Ramos (cell line): ENCODE measurements around the gene SEC24C.
"Not testable (repeated sequence)": the region's sequence is repeated elsewhere in the genome, so short reads cannot be mapped to it uniquely, and the experiment has no call there.

Experiments
- in situ Hi-C: fragments of 300-500 bp; cut with MboI; formaldehyde crosslinking; loops from one replicate; pipeline ENCODE4 v1.14.3; 2022; ENCODE audit warnings: low sequenced_read_pairs; ENCODE audit not compliant: unreplicated experiment

Gene SEC24C

DNA sequence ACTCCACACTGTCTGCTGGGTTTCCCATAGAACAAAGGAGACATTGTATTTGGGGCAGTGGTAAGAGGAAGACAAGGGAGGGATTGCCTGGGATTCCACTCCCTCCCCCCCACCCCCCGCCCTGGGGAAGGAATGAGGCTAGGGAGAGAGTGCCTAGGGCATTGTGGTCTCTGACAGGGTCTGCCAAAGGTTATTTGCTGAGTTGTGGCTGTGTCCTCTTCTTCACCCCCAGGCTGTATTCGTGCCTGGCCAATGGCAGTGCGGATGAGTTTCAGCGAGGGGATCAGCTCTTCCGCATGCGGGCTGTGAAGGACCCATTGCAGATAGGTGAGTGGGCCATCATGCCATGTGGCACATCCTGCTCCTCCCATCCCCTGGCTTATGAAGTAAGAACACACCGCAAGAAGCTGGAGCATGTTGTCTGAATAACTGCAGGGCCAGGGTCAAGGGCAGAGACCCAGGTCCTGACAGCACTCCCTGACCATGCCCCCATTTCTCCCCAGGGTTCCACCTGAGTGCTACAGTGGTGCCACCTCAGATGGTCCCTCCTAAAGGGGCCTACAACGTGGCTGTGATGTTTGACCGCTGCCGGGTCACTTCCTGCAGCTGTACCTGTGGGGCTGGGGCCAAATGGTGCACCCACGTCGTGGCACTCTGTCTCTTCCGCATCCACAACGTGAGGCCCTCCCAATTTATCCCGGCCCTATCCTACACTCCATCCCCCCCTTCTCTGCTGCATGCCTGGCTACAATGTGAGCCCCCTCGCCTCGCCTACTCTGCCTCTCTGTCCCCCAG lies 44.9 kb downstream of the SEC24C start:
- in situ Hi-C loops: no loop called here

DNA sequence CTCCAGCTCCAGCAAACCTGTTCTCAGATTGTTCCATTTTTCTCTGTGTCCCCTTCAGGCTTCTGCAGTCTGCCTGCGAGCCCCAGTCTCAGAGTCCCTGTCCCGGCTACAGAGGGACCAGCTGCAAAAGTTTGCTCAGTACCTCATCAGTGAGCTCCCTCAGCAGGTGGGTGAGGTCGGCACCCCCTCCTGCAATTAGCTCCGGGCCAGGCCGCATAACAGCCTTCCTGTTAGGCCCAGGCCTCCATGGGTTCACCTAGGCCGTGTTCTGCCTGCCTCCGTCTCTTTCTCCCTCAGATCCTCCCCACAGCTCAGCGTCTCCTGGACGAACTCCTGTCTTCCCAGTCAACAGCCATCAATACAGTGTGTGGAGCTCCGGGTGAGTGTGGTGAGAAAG lies 45.5 kb downstream of the SEC24C start:
- in situ Hi-C loops: no loop called here

DNA sequence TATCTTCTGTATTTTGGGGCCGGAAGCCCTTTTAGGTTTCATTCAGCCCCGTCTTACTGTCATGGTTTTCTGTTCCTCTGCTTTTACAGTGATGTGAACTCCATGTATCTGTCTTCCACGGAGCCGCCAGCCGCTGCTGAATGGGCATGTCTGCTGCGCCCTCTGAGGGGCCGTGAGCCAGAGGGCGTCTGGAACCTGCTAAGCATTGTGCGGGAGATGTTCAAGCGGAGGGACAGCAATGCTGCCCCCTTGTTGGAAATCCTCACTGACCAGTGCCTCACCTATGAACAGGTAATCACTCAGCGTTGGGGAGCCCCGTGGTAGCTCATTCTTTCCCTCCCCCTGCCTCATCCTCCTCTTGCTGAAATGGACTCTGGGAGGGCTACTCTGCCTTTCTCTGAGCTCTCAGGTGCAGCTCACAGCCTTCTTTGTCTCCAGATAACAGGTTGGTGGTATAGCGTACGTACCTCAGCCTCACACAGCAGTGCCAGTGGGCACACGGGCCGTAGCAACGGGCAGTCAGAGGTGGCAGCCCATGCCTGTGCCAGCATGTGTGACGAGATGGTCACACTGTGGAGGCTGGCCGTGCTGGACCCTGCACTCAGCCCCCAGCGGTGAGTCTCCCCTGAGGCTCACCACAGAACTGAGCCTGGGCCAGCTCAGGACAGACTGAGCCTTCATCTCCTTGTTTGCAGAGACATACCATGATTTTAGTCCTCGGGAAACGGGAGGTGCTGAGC lies 46.9 kb downstream of the SEC24C start:
- in situ Hi-C loops: no loop called here

DNA sequence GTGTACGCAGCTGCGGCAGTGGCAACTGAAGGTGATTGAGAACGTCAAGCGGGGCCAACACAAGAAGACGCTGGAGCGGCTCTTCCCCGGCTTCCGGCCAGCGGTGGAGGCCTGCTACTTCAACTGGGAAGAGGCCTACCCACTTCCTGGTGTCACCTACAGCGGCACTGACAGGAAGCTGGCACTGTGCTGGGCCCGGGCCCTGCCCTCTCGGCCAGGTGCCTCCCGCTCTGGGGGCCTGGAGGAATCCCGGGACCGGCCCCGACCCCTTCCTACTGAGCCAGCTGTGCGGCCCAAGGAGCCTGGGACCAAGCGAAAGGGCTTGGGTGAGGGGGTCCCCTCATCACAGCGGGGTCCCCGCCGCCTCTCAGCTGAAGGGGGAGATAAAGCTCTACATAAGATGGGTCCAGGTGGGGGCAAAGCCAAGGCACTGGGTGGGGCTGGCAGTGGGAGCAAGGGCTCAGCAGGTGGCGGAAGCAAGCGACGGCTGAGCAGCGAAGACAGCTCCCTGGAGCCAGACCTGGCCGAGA lies 47.8 kb downstream of the SEC24C start:
- in situ Hi-C loops: no loop called here

DNA sequence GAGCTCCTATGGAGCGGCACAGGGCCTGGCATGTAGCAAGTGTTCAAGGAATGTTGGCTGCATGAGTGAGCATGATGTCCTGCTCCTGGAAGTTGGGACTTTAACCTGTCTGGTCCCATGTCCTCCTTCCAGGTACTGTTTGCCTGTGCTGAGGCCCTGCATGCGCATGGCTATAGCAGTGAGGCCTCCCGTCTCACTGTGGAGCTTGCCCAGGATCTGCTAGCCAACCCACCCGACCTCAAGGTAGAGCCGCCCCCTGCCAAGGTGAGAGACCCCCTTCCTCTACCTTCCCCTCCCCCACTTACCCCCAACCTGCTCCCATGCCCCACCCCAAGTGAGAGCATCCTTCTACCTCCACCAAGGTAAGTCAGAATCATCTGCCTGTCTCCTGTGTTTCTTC lies 49.3 kb downstream of the SEC24C start:
- in situ Hi-C loops: no loop called here

DNA sequence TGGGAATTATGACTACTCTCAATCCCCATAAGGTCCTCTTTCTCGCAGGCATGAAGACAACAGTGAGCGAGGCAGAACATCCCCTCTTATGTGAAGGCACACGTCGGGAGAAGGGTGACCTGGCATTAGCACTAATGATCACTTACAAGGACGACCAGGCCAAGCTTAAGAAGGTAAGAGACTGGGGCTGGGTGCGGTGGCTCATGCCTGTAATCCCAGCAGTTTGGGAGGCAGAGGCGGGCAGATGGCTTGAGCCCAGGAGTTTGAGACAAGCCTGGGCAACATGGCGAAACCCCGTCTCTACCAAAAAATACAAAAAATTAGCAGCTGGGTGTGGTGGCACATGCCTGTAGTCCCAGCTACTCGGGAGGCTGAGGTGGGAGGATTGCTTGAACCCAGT lies 51.3 kb downstream of the SEC24C start:
- in situ Hi-C loops: not testable (repeated sequence)

DNA sequence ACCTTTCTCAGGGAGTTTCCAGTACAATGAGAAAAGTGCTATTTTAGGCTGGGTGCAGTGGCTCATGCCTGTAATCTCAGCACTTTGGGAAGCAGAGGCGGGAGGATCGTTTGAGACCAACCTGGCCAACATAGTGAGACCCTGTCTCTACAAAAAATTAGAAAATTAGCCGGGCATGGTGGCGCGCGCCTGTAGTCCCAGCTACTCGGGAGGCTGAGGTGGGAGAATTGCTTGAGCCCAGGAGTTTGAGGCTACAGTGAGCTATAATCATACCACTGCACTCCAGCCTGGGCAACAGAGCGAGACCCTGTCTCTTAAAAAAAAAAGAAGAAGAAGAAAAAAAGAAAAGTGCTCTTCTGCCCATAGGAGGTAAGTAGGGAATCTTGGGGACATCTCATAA lies 51.9 kb downstream of the SEC24C start:
- in situ Hi-C loops: not testable (repeated sequence)

DNA sequence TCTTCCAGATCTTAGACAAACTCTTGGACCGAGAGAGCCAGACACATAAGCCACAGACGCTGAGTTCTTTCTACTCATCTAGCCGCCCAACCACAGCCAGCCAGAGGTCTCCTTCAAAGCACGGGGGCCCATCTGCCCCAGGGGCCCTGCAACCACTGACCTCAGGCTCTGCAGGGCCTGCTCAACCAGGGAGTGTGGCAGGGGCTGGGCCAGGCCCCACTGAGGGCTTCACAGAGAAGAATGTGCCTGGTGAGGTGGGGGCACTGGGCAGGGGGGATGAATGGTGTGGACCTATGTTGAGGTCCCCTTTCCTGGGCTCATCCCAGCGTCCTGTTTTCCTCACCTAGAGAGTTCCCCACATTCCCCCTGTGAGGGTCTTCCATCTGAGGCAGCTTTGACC lies 52.6 kb downstream of the SEC24C start:
- in situ Hi-C loops: no loop called here

DNA sequence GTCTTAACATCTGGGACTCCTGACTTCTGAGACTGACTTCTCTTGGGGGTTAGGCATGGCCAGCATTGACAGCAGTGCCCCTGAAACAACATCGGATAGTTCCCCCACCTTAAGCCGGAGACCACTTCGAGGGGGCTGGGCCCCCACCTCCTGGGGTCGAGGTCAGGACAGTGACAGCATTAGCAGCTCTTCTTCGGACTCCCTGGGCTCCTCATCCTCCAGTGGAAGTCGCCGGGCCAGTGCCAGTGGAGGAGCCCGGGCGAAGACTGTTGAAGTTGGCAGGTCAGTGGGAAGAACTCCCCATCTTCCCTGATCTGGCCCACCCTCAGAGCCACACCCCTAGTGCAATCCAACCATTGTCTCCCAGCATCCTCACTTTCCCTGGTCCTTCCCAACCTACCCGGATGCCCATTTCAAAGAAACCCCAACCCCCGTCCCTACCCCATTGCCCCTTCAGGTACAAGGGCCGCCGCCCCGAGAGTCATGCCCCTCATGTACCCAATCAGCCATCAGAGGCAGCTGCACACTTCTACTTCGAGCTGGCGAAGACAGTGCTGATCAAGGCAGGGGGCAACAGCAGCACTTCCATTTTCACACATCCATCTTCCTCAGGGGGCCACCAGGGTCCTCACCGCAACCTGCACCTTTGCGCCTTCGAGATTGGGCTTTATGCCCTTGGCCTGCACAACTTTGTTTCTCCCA lies 53.3 kb downstream of the SEC24C start:
- in situ Hi-C loops: no loop called here

DNA sequence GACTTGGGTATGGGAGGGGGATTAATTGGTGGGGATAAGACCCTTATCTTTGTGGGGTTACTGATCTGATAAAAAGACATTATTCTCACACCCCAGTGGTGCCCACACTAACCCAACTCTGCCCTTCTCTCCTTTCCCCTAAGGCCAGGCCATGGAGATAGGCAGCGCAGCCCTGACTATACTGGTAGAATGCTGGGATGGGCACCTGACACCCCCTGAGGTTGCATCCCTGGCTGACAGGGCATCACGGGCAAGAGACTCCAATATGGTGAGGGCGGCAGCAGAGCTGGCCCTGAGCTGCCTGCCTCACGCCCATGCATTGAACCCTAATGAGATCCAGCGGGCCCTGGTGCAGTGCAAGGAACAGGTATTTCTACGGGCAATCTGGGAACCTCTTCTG lies 53.9 kb downstream of the SEC24C start:
- in situ Hi-C loops: no loop called here

DNA sequence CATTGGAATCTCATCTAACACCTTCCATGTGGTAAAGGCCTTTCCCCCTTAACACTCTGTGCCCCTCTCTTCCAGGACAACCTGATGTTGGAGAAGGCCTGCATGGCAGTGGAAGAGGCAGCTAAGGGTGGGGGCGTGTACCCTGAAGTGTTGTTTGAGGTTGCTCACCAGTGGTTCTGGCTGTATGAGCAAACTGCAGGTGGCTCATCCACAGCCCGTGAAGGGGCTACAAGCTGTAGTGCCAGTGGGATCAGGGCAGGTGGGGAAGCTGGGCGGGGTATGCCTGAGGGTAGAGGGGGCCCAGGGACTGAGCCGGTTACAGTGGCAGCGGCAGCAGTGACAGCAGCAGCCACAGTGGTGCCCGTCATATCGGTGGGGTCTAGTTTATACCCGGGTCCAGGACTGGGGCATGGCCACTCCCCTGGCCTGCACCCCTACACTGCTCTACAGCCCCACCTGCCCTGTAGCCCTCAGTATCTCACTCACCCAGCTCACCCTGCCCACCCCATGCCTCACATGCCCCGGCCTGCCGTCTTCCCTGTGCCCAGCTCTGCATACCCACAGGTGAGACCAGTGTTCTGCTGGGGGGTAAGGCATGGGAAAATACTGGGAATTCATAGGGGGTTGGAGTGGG lies 54.9 kb downstream of the SEC24C start:
- in situ Hi-C loops: no loop called here

DNA sequence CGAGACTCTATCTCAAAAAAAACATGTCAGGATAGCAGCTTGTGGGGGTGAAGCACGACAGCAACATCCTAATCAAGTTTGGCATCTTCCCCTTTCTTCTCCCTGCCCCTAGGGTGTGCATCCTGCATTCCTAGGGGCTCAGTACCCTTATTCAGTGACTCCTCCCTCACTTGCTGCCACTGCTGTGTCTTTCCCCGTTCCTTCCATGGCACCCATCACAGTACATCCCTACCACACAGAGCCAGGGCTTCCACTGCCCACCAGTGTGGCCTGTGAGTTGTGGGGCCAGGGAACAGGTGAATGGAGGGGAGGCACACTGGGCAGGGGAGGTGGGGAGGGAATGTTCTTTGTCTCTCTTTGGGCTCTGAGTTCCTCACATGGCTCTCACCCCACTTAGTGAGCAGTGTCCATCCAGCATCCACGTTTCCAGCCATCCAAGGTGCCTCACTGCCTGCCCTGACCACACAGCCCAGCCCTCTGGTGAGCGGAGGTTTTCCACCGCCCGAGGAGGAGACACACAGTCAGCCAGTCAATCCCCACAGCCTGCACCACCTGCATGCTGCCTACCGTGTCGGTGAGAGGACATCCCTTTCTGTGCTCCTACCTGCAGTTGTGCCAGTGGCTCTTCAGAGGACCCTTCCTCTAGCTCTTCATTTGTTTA lies 55.9 kb downstream of the SEC24C start:
- in situ Hi-C loops: no loop called here

DNA sequence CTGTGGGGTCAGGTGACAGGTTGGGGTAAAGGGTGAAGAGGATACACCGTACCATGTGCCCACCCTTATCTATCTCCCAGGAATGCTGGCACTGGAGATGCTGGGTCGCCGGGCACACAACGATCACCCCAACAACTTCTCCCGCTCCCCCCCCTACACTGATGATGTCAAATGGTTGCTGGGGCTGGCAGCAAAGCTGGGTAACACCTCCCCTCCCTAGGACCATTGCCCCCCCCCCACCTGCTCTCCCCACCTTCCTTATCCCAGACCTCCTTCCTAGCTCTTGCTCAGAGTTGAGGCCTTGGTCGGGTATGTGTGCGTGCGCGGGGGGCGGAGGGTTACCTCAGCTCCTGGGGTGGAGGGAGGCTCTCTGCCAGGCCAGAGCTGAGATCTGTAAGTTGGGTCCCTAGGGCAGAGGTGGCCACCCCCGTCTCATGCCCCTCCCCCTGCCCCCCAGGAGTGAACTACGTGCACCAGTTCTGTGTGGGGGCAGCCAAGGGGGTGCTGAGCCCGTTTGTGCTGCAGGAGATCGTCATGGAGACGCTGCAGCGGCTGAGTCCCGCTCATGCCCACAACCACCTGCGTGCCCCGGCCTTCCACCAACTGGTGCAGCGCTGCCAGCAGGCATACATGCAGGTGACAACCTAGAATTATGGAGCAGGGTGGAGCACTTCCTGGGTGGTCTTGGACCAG lies 56.5 kb downstream of the SEC24C start:
- in situ Hi-C loops: no loop called here

DNA sequence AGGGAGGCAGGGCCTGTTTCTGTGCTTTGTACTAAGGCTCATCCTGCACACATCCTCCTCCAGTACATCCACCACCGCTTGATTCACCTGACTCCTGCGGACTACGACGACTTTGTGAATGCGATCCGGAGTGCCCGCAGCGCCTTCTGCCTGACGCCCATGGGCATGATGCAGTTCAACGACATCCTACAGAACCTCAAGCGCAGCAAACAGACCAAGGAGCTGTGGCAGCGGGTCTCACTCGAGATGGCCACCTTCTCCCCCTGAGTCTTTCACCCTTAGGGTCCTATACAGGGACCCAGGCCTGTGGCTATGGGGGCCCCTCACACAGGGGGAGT lies 57.0 kb downstream of the SEC24C start:
- in situ Hi-C loops: no loop called here

DNA sequence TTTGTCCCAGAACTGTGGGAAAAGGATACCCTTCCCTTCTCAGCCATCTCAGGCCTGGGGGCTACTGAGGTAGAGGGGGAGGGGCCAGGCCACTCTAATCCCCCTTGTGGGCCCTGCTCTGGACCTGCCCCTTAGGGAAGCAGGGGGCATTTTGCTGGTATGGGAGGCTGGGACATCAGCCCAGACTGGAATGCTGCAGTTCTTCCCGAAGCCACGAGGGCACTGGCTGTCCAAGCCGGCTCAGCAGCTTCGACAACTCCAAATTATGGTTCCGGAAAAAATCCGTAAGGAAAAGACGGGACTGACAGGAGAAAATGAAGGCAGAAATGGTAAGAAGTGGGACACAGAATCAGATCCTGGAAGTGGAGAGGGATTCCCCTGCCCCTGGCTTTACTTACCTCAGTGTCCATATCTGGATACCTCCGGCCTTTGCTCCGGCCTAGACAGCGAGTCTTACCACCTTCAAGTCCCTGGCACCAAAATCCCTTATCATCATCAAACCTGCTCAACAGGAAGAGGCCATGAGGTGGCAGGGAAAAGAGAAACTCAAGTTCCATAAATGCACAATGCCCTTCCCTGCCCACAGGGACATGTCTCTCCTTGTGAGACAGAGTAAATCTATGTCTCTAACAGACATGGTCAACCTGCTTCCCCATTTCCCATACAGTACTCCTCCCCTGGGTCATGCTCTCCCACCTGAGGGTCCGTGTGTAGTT lies 58.3 kb downstream of the SEC24C start:
- in situ Hi-C loops: no loop called here

DNA sequence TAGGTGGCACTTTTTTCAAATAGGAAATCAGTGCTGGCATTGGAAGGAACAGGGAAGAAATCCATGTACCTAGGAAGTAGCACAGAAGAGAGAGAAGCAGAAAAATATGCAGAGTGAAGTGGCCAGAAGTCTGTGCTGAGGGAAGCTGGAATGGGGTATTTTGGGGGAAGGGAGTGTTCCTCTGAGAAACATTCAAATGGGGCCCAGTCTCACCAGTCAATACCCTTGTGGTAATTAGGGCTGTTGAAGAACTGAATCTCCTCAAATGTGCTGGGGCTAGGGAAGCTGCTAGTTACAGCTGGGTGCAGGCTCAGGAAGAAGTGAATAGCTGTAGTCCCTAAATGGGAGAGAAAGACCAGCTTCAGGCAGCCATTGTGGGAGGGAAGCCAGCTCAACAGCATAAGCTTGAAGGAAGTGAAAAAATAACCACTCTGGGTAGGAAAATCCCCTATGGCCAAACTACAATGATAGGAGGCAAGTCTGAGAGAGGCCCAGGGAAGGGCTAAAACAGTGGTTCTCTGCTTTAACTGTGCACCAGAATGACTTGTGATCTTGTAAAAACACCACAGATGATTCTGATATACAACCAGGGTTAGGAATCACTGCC lies 59.6 kb downstream of the SEC24C start:
- in situ Hi-C loops: no loop called here

DNA sequence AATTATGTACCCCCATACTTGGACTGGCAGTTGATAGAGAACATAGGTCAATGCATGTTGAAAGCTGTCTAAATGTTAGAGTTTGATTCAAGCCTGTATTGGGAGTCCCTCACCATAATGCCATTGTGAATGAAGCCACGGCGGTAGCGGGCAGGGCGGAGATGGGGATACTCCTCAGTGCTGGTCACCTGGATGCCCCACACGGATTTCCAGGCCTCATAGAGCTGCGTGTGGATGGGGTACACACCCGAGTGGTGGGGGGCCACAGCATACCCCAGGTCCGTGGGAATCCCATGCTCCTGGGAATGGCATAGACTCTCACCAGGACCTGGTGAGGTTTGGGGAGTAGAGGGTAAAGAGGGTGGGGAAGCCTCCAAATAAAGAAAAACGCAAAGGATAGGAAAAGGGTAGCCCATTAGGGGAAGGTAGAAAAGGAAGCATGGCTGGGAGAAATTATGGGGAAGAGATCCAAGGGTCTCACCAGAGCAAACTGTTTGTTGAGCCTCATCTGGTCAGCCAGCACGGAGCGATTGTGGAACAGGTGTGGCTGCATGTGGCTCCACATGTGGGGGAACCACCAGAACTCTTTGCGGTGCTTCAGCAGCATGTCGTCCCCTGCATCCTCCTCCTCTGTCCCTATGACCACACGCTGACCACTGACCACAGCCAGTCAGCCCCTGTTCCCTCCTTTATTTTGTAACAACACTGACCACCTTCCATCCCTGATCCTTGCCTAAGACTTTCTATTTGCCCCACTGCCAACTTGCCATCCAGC lies 62.2 kb downstream of the SEC24C start:
- in situ Hi-C loops: no loop called here

DNA sequence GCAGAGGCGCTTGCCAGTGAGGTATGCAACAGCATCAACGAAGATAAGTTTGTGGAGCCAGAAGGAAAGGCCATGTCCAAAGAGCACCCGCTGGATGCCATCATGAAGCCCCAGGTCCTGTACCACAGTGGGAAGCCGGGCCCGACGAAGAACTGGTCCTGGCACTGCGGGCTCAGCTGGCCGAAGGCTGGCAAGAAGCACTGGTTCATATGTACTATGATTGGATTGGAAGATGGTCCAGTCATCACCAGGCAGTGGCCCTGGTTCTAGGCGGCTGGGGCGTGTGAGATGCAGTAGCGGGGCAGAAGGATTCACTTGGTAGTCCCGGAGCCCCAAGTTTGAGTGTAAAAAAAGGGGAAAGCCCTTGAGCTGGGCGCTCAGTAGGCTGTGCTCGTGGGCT lies 63.3 kb downstream of the SEC24C start:
- in situ Hi-C loops: no loop called here
